HEK293 (cell line): ENCODE data around the gene ZNF81.

Experiments
- CTCF ChIA-PET: fragments of 350-600 bp; formaldehyde crosslinking; extraction: SDS; loops from one replicate; lab custom pipeline; 2021; ENCODE audit warnings: antibody characterized with exemption; lab: Yijun Ruan, JAX
- POLR2A ChIA-PET: fragments of 300-600 bp; formaldehyde crosslinking; extraction: SDS; loops from one replicate; lab custom pipeline; 2020; ENCODE audit warnings: antibody characterized with exemption, inconsistent platforms; lab: Yijun Ruan, JAX
- H3K27ac ChIP-seq: fragments of 200-500 bp; sonication (Bioruptor generic); 2 replicates; pipeline ENCODE4 v1.5.1; 2014; ENCODE audit warnings: low read depth, low read length, control low read depth, inconsistent platforms; ENCODE audit errors: extremely low read depth
- H3K36me3 ChIP-seq, 2 experiments: fragments of 200-500 bp in 1 of 2; sonication (Bioruptor generic) in 1 of 2; 1 replicate in 1 of 2; 2 replicates in 1 of 2; pipeline ENCODE4 v1.5.1; 2014 to 2017; ENCODE audit warnings: inconsistent platforms in 2 of 2, low read length in 2 of 2; ENCODE audit not compliant: control insufficient read depth in 2 of 2, insufficient read depth in 1 of 2
- H3K4me1 ChIP-seq: fragments of 200-500 bp; sonication (Bioruptor generic); 2 replicates; pipeline ENCODE4 v1.5.1; 2014; ENCODE audit warnings: mild to moderate bottlenecking, low read length, inconsistent platforms; ENCODE audit not compliant: control insufficient read depth, insufficient read depth
- H3K4me3 ChIP-seq: 2 replicates; pipeline ENCODE4 v1.5.1; 2011; ENCODE audit warnings: low read depth, mild to moderate bottlenecking, control low read depth, low read length, moderate library complexity
- H3K9me3 ChIP-seq: fragments of 200-500 bp; sonication (Bioruptor generic); 2 replicates; pipeline ENCODE4 v1.5.1; 2014; ENCODE audit warnings: low read depth, low read length, inconsistent platforms; ENCODE audit not compliant: control insufficient read depth, insufficient read depth
- EGR2 ChIP-seq: fragments of 450-650 bp; formaldehyde crosslinking; IDR thresholded peaks from 2 replicates; pipeline ENCODE4 v1.5.1; 2016; ENCODE audit warnings: low read depth, missing biosample characterization, missing genetic modification characterization
- SP7 ChIP-seq: fragments of 450-650 bp; formaldehyde crosslinking; IDR thresholded peaks from 2 replicates; pipeline ENCODE4 v1.5.1; 2016; ENCODE audit warnings: missing biosample characterization, missing genetic modification characterization
- ZBTB48 ChIP-seq: fragments of 450-650 bp; formaldehyde crosslinking; IDR thresholded peaks from 2 replicates; pipeline ENCODE4 v1.5.1; 2016; ENCODE audit warnings: missing biosample characterization, missing genetic modification characterization
- ZFHX2 ChIP-seq: fragments of 450-650 bp; formaldehyde crosslinking; conservative IDR thresholded peaks from 2 replicates; pipeline ENCODE4 v1.5.1; 2016; ENCODE audit warnings: missing biosample characterization, missing genetic modification characterization
- ZNF175 ChIP-seq: fragments of 450-650 bp; formaldehyde crosslinking; IDR thresholded peaks from 2 replicates; pipeline ENCODE4 v1.5.1; 2016; ENCODE audit warnings: missing biosample characterization, missing genetic modification characterization
- ZNF302 ChIP-seq: fragments of 450-650 bp; formaldehyde crosslinking; IDR thresholded peaks from 2 replicates; pipeline ENCODE4 v1.5.1; 2016; ENCODE audit warnings: missing biosample characterization, missing genetic modification characterization, low read depth
- ZNF560 ChIP-seq: fragments of 450-650 bp; formaldehyde crosslinking; IDR thresholded peaks from 2 replicates; pipeline ENCODE4 v1.5.1; 2017; ENCODE audit warnings: missing biosample characterization, missing genetic modification characterization, borderline replicate concordance
- ZNF571 ChIP-seq: fragments of 450-650 bp; formaldehyde crosslinking; IDR thresholded peaks from 2 replicates; pipeline ENCODE4 v1.5.0; 2017; ENCODE audit warnings: missing biosample characterization, missing genetic modification characterization
- ZNF707 ChIP-seq: fragments of 450-650 bp; formaldehyde crosslinking; IDR thresholded peaks from 2 replicates; pipeline ENCODE4 v1.5.1; 2016; ENCODE audit warnings: missing biosample characterization, missing genetic modification characterization
- TF ChIP-seq, protein P1 (sequence below): fragments of 450-650 bp; formaldehyde crosslinking; IDR thresholded peaks from 2 replicates; pipeline ENCODE4 v1.5.1; 2016; ENCODE audit warnings: missing biosample characterization, missing genetic modification characterization, borderline replicate concordance
- TF ChIP-seq, protein P2 (sequence below): fragments of 450-650 bp; formaldehyde crosslinking; IDR thresholded peaks from 2 replicates; pipeline ENCODE4 v1.5.1; 2016; ENCODE audit warnings: missing biosample characterization, missing genetic modification characterization
- TF ChIP-seq, protein P3 (sequence below): sonication (generic); formaldehyde crosslinking; IDR thresholded peaks from 2 replicates; pipeline ENCODE4 v1.8.1; 2022; ENCODE audit warnings: mild to moderate bottlenecking, moderate library complexity, missing genetic modification reagents
- TF ChIP-seq, protein P4 (sequence below): fragments of 450-650 bp; formaldehyde crosslinking; IDR thresholded peaks from 2 replicates; pipeline ENCODE4 v1.5.1; 2016; ENCODE audit warnings: missing biosample characterization, missing genetic modification characterization
- TF ChIP-seq, protein P5 (sequence below): fragments of 450-650 bp; formaldehyde crosslinking; IDR thresholded peaks from 2 replicates; pipeline ENCODE4 v1.5.1; 2016; ENCODE audit warnings: missing biosample characterization, missing genetic modification characterization
- TF ChIP-seq, protein P6 (sequence below): fragments of 450-650 bp; formaldehyde crosslinking; IDR thresholded peaks from 2 replicates; pipeline ENCODE4 v1.5.1; 2016; ENCODE audit warnings: missing biosample characterization, missing genetic modification characterization, low read depth

Gene ZNF81

DNA sequence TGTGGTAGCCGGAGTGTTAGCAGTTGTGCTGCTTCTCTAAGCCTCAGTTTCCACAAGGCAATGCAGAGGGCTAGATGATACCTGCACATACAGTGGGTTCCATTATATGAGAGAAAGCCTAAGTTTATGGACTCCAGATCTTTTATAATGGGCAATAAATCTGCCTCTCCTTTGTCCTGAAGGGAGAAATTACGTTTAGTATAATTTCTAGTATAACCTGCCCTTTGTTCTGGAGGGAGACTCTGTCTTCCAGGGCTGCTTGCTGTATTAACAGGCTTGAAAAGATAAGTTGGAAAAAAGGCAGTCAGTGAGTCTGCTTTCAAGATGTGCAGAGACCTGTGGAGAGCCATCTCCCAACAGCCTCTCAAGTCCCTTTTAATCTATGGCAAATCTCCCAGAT is 42.8 kb downstream of the ZNF81 start (continued):
- TF ChIP-seq ZBTB48 (tag by site-specific recombination) (no peak), ZFHX2 (tag by site-specific recombination) (no peak)
- TF ChIP-seq, protein P1, sequence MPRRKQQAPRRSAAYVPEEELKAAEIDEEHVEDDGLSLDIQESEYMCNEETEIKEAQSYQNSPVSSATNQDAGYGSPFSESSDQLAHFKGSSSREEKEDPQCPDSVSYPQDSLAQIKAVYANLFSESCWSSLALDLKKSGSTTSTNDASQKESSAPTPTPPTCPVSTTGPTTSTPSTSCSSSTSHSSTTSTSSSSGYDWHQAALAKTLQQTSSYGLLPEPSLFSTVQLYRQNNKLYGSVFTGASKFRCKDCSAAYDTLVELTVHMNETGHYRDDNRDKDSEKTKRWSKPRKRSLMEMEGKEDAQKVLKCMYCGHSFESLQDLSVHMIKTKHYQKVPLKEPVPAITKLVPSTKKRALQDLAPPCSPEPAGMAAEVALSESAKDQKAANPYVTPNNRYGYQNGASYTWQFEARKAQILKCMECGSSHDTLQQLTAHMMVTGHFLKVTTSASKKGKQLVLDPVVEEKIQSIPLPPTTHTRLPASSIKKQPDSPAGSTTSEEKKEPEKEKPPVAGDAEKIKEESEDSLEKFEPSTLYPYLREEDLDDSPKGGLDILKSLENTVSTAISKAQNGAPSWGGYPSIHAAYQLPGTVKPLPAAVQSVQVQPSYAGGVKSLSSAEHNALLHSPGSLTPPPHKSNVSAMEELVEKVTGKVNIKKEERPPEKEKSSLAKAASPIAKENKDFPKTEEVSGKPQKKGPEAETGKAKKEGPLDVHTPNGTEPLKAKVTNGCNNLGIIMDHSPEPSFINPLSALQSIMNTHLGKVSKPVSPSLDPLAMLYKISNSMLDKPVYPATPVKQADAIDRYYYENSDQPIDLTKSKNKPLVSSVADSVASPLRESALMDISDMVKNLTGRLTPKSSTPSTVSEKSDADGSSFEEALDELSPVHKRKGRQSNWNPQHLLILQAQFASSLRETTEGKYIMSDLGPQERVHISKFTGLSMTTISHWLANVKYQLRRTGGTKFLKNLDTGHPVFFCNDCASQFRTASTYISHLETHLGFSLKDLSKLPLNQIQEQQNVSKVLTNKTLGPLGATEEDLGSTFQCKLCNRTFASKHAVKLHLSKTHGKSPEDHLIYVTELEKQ (tag by site-specific recombination): no peak

DNA sequence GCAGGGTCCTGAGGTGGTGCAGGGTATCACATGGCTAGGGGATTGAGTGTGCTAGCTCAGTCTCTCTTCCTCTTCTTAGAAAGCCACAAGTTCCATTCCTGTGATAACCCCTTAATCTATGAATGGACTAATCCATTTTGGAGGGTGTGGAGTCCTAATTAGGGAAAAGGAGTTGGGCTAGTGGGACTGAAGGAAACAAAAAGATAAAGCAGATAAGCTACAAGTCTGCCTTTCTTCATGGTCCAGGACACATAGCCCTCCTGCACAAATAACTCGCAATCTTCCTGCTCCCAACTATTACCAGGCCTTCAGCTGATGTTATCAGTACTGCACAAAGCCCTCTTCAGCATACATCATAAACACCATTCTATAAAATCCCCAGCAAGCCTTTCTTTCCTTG is 44.2 kb downstream of the ZNF81 start:
- H3K9me3 ChIP-seq: peaks cover 2% of the 10 kb centered on the region; the same call in 1 of the 2 replicates
- TF ChIP-seq, protein P2, sequence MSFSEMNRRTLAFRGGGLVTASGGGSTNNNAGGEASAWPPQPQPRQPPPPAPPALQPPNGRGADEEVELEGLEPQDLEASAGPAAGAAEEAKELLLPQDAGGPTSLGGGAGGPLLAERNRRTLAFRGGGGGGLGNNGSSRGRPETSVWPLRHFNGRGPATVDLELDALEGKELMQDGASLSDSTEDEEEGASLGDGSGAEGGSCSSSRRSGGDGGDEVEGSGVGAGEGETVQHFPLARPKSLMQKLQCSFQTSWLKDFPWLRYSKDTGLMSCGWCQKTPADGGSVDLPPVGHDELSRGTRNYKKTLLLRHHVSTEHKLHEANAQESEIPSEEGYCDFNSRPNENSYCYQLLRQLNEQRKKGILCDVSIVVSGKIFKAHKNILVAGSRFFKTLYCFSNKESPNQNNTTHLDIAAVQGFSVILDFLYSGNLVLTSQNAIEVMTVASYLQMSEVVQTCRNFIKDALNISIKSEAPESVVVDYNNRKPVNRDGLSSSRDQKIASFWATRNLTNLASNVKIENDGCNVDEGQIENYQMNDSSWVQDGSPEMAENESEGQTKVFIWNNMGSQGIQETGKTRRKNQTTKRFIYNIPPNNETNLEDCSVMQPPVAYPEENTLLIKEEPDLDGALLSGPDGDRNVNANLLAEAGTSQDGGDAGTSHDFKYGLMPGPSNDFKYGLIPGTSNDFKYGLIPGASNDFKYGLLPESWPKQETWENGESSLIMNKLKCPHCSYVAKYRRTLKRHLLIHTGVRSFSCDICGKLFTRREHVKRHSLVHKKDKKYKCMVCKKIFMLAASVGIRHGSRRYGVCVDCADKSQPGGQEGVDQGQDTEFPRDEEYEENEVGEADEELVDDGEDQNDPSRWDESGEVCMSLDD: no peak
- TF ChIP-seq, all 188 proteins: peak for 0
- Histone ChIP-seq H3K4me3 (no peak overlapping the region), H3K4me1 (no peaks in the 10 kb centered on the region), H3K27ac (no peak overlapping the region), H3K36me3 (peaks cover 0 to 25% of the 10 kb centered on the region in 2 experiments; a peak in 1 of 3 replicates)
- ChIA-PET CTCF (interaction anchor here (1.0 kb wide), 1 partner anchor 145 kb away, joined by 5 read pairs; no protein-coding TSS in a partner anchor), POLR2A (no interaction called here)

DNA sequence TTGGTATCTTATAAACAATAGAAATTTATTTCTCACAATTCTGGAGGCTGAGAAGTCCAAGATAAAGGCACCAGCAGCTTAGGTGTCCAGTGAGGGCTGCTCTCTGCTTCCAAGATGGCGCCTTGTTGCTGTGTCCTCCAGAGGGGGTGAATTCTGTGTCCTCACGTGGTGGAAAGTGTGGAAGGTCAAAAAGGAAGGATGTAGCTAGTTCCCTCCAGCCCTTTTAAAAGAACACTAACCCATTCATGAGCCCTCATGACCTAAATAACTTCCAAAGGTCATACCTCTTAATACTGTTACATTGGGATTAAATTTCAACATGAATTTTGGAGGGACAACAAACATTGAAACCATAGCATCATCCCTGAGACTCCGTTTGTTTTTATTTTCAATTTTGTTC is 48.8 kb downstream of the ZNF81 start:
- CTCF ChIA-PET: no interaction called here
- no peaks in the 10 kb centered on the region for H3K4me1 ChIP-seq
- no peak for TF ChIP-seq ZNF175
- TF ChIP-seq, protein P3, sequence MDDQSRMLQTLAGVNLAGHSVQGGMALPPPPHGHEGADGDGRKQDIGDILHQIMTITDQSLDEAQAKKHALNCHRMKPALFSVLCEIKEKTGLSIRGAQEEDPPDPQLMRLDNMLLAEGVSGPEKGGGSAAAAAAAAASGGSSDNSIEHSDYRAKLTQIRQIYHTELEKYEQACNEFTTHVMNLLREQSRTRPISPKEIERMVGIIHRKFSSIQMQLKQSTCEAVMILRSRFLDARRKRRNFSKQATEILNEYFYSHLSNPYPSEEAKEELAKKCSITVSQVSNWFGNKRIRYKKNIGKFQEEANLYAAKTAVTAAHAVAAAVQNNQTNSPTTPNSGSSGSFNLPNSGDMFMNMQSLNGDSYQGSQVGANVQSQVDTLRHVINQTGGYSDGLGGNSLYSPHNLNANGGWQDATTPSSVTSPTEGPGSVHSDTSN: no peak
- H3K4me3 ChIP-seq: no peak overlapping the region
- no peak overlapping the region for H3K27ac ChIP-seq
- POLR2A ChIA-PET: no interaction called here
- no peaks in the 10 kb centered on the region for H3K9me3 ChIP-seq
- H3K36me3 ChIP-seq: peaks cover 0 to 28% of the 10 kb centered on the region in 2 experiments; a peak in 1 of 3 replicates

DNA sequence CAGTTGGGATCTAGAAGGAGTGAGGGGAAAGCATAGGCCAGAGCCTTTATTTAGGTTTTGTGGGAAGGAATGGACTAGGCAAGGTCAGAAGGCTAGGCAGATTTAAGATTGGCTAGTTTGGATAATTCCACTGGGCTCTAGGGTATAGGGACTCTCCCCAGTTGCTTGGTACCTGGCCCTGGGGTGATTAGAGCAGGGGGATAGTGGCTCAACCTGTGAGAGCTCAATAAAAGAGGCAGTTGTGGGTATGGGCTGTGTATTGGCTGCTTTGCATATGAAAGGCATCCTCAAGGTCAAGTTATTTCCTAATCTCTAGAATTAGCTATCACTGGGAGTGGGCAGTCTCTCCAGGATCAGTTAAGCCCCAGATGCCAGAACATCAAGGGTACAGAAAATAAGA is 61.3 kb downstream of the ZNF81 start:
- Histone ChIP-seq H3K9me3 (no peaks in the 10 kb centered on the region), H3K27ac (no peak overlapping the region), H3K36me3 (peaks cover 0 to 4% of the 10 kb centered on the region in 2 experiments; a peak in 1 of 3 replicates), H3K4me3 (no peak overlapping the region), H3K4me1 (no peaks in the 10 kb centered on the region)
- CTCF ChIA-PET: interaction anchor here (0.5 kb wide), 1 partner anchor 14 kb away, joined by 3 read pairs; no protein-coding TSS in a partner anchor
- POLR2A ChIA-PET: no interaction called here
- TF ChIP-seq EGR2 (tag by site-specific recombination): no peak
- TF ChIP-seq ZNF302 (tag by site-specific recombination): no peak
- TF ChIP-seq SP7 (tag by site-specific recombination): no peak
- TF ChIP-seq ZNF707 (tag by site-specific recombination): no peak
- TF ChIP-seq, protein P4, sequence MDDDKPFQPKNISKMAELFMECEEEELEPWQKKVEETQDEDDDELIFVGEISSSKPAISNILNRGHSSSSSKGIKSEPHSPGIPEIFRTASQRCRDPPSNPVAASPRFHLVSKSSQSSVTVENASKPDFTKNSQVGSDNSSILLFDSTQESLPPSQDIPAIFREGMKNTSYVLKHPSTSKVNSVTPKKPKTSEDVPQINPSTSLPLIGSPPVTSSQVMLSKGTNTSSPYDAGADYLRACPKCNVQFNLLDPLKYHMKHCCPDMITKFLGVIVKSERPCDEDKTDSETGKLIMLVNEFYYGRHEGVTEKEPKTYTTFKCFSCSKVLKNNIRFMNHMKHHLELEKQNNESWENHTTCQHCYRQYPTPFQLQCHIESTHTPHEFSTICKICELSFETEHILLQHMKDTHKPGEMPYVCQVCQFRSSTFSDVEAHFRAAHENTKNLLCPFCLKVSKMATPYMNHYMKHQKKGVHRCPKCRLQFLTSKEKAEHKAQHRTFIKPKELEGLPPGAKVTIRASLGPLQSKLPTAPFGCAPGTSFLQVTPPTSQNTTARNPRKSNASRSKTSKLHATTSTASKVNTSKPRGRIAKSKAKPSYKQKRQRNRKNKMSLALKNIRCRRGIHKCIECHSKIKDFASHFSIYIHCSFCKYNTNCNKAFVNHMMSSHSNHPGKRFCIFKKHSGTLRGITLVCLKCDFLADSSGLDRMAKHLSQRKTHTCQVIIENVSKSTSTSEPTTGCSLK (tag by site-specific recombination): no peak
- no peak for TF ChIP-seq ZNF560 (tag by site-specific recombination)
- TF ChIP-seq, protein P5, sequence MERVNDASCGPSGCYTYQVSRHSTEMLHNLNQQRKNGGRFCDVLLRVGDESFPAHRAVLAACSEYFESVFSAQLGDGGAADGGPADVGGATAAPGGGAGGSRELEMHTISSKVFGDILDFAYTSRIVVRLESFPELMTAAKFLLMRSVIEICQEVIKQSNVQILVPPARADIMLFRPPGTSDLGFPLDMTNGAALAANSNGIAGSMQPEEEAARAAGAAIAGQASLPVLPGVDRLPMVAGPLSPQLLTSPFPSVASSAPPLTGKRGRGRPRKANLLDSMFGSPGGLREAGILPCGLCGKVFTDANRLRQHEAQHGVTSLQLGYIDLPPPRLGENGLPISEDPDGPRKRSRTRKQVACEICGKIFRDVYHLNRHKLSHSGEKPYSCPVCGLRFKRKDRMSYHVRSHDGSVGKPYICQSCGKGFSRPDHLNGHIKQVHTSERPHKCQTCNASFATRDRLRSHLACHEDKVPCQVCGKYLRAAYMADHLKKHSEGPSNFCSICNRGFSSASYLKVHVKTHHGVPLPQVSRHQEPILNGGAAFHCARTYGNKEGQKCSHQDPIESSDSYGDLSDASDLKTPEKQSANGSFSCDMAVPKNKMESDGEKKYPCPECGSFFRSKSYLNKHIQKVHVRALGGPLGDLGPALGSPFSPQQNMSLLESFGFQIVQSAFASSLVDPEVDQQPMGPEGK (tag by site-specific recombination): no peak
- TF ChIP-seq, protein P6, sequence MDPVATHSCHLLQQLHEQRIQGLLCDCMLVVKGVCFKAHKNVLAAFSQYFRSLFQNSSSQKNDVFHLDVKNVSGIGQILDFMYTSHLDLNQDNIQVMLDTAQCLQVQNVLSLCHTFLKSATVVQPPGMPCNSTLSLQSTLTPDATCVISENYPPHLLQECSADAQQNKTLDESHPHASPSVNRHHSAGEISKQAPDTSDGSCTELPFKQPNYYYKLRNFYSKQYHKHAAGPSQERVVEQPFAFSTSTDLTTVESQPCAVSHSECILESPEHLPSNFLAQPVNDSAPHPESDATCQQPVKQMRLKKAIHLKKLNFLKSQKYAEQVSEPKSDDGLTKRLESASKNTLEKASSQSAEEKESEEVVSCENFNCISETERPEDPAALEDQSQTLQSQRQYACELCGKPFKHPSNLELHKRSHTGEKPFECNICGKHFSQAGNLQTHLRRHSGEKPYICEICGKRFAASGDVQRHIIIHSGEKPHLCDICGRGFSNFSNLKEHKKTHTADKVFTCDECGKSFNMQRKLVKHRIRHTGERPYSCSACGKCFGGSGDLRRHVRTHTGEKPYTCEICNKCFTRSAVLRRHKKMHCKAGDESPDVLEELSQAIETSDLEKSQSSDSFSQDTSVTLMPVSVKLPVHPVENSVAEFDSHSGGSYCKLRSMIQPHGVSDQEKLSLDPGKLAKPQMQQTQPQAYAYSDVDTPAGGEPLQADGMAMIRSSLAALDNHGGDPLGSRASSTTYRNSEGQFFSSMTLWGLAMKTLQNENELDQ (tag by site-specific recombination): no peak
- TF ChIP-seq ZNF571 (tag by site-specific recombination): no peak
